ENCODE data around the gene LMAN1L.
"Not testable (repeated sequence)": the region's sequence is repeated elsewhere in the genome, so short reads cannot be mapped to it uniquely, and the experiment has no call there.

Gene LMAN1L

GRCh38 chr15:74782259-74783071 lies 30.2 kb upstream of the LMAN1L start:
- no peak for DNase-seq

GRCh38 chr15:74783072-74783807 lies 29.4 kb upstream of the LMAN1L start:
- DNase-seq: no peak

GRCh38 chr15:74783808-74784175 lies 28.8 kb upstream of the LMAN1L start:
- DNase-seq: no peak

- DNase-seq: no peak
Measured at GRCh38 chr15:74784426-74785193, 28.0 kb upstream of the LMAN1L start.

- no peak for DNase-seq
Measured at GRCh38 chr15:74785194-74786032, 27.2 kb upstream of the LMAN1L start.

GRCh38 chr15:74786081-74786480 lies 26.6 kb upstream of the LMAN1L start:
- DNase-seq: not testable (repeated sequence)

- DNase-seq: no peak
Measured at GRCh38 chr15:74786551-74787165, 26.0 kb upstream of the LMAN1L start.

GRCh38 chr15:74787251-74788041 lies 25.2 kb upstream of the LMAN1L start:
- no peak for DNase-seq

GRCh38 chr15:74788042-74788682 lies 24.5 kb upstream of the LMAN1L start:
- no peak for DNase-seq

- no peak for DNase-seq
Measured at GRCh38 chr15:74788683-74789151, 23.9 kb upstream of the LMAN1L start.

GRCh38 chr15:74789171-74789631 lies 23.4 kb upstream of the LMAN1L start:
- no peak for DNase-seq

- no peak for DNase-seq
Measured at GRCh38 chr15:74789741-74790079, 22.9 kb upstream of the LMAN1L start.

GRCh38 chr15:74790080-74790916 lies 22.3 kb upstream of the LMAN1L start:
- DNase-seq: no peak

GRCh38 chr15:74791007-74791406 lies 21.6 kb upstream of the LMAN1L start:
- DNase-seq: no peak

GRCh38 chr15:74791667-74792066 lies 21.0 kb upstream of the LMAN1L start:
- DNase-seq: no peak

GRCh38 chr15:74792227-74793016 lies 20.2 kb upstream of the LMAN1L start:
- DNase-seq: no peak

- no peak for DNase-seq
Measured at GRCh38 chr15:74793135-74794028, 19.3 kb upstream of the LMAN1L start.

All from NCI-H1092 treated with DMSO at 0.1 percent for 48 hours (cell line).